ENCODE measurements around the gene G6PD.
"Not testable (repeated sequence)": the region's sequence is repeated elsewhere in the genome, so short reads cannot be mapped to it uniquely, and the experiment has no call there.

G6PD gene

GRCh38 chrX:154546354-154547244 is at the start of gene G6PD:
Gene G6PD (minus strand): TSS chrX:154546846. CDS start chrX:154546155, 691 bp downstream.
- peak; percentile 79 to 82 for DNase-seq

GRCh38 chrX:154595559-154596249 is 49.1 kb upstream of the G6PD start:
- DNase-seq = no peak

- DNase-seq = no peak
These were observed 47.8 kb upstream of the G6PD start for GRCh38 chrX:154594491-154594890.

- DNase-seq = no peak
These were observed 46.6 kb upstream of the G6PD start for GRCh38 chrX:154593201-154593600.

- no peak for DNase-seq
These were observed 45.9 kb upstream of the G6PD start for GRCh38 chrX:154592505-154592904.

- DNase-seq = not testable (repeated sequence)
These were observed 43.8 kb upstream of the G6PD start for GRCh38 chrX:154590415-154590814.

- DNase-seq = not testable (repeated sequence)
These were observed 38.0 kb upstream of the G6PD start, which contains the start of gene CTAG1A for GRCh38 chrX:154584585-154585183. Gene CTAG1A (plus strand): TSS chrX:154585133. CDS start chrX:154585207, 74 bp downstream.

GRCh38 chrX:154582994-154583393 is 36.3 kb upstream of the G6PD start:
- not testable (repeated sequence) for DNase-seq

- DNase-seq = not testable (repeated sequence)
These were observed 28.4 kb upstream of the G6PD start for GRCh38 chrX:154575076-154575475.

- not testable (repeated sequence) for DNase-seq
These were observed 26.4 kb upstream of the G6PD start for GRCh38 chrX:154573061-154573460.

- DNase-seq = not testable (repeated sequence)
These were observed 23.7 kb upstream of the G6PD start for GRCh38 chrX:154570361-154570760.

GRCh38 chrX:154562295-154562694 is 15.6 kb upstream of the G6PD start:
- not testable (repeated sequence) for DNase-seq

- not testable (repeated sequence) for DNase-seq
These were observed 13.7 kb upstream of the G6PD start for GRCh38 chrX:154560326-154560725.

GRCh38 chrX:154558896-154559295 is 12.2 kb upstream of the G6PD start:
- not testable (repeated sequence) for DNase-seq

GRCh38 chrX:154558060-154558690 is 11.5 kb upstream of the G6PD start:
- DNase-seq = not testable (repeated sequence)

- DNase-seq = not testable (repeated sequence)
These were observed 5.6 kb upstream of the G6PD start for GRCh38 chrX:154552112-154552806.

GRCh38 chrX:154549766-154550165 is 3.1 kb upstream of the G6PD start:
- DNase-seq = no peak

GRCh38 chrX:154548028-154548316 is 1.3 kb upstream of the G6PD start:
- DNase-seq = no peak

GRCh38 chrX:154547245-154548027 is 790 bp upstream of the G6PD start, which contains the start of gene IKBKG:
Gene IKBKG (plus strand): TSS chrX:154547620. CDS start chrX:154552003, 4,383 bp downstream.
- DNase-seq = peak; percentile 87 to 88

GRCh38 chrX:154545673-154546274 is 872 bp downstream of the G6PD start:
- no peak for DNase-seq
